Measurements from ENCODE around the gene GABRA4.

GRCh38 chr4:46944345-46944744, 49.0 kb downstream of the GABRA4 start:
- TF ChIP-seq CTCF (IDR thresholded peaks at IDR 0.05) = no peak
- no peak for TF ChIP-seq POLR2A (IDR thresholded peaks at IDR 0.05)

Data from lower leg skin (tissue), 3 donors.